Thyroid gland (tissue), 4 donors: Measurements from ENCODE around the gene LRMDA. TPM values are rescaled to one million over a fixed set of nuclear protein-coding genes. Genes with fewer than 3 reads are reported as not detected.

Experiments
- DNase-seq, 2 donors: peaks; one replicate each; pipeline ENCODE4 v3.0.0-alpha.2; 2019
- H3K27ac ChIP-seq, 3 donors: fragments of 200-600 bp; sonication (generic); 1 replicate in 2 of 3; 2 replicates in 1 of 3; pipeline ENCODE4 v1.5.1; 2016 to 2019; ENCODE audit warnings: mild to moderate bottlenecking in 1 of 3, moderate library complexity in 1 of 3
- H3K27me3 ChIP-seq: fragments of 200-600 bp; sonication (generic); one replicate; pipeline ENCODE4 v1.5.1; 2019
- H3K36me3 ChIP-seq, 2 donors: fragments of 200-600 bp; sonication (generic); one replicate each; pipeline ENCODE4 v1.5.1; 2016 to 2019
- H3K4me1 ChIP-seq, 2 donors: fragments of 200-600 bp; sonication (generic); one replicate each; pipeline ENCODE4 v1.5.1; 2017 to 2019
- H3K4me3 ChIP-seq, 3 donors: fragments of 200-600 bp; sonication (generic); replicated peaks in 1 of 3; 1 replicate in 2 of 3; 2 replicates in 1 of 3; pipeline ENCODE4 v1.5.1; 2016; ENCODE audit warnings: mild to moderate bottlenecking in 1 of 3
- H3K9me3 ChIP-seq: fragments of 200-600 bp; sonication (generic); one replicate; pipeline ENCODE4 v1.5.1; 2017
- CTCF ChIP-seq, 6 experiments: fragments of 200-600 bp in 3 of 6; fragments of 450-650 bp in 3 of 6; sonication (generic) in 3 of 6; IDR thresholded peaks; one replicate each; pipeline ENCODE4 v1.5.1; 2016 to 2019; ENCODE audit warnings: antibody characterized with exemption in 6 of 6, mild to moderate bottlenecking in 2 of 6, inconsistent platforms in 1 of 6, moderate library complexity in 1 of 6
- POLR2A ChIP-seq, 2 donors: fragments of 450-650 bp; IDR thresholded peaks; one replicate each; pipeline ENCODE4 v1.6.1; 2017; ENCODE audit warnings: antibody characterized with exemption in 2 of 2, mild to moderate bottlenecking in 2 of 2, moderate library complexity in 1 of 2
- WGBS, 2 donors: methylation state at CpG; one replicate each; pipeline ENCODE4 v1.1.5; 2017; 5-methylcytosine and 5-hydroxymethylcytosine counted together
- intact Hi-C: fragments of 100-400 bp; cut with DNase I; formaldehyde crosslinking; loops from one replicate; pipeline ENCODE4 v1.15.1; 2023
- total RNA-seq, 4 donors: library from RNA; depleted of rRNA; stranded (reverse); fragments of >200 nt; gene quantifications; one replicate each; pipeline ENCODE4 v1.2.3, GENCODE V29; 2016

The LRMDA gene
- total RNA-seq, 4 donors from 2014 or later = 16.5 to 31.7 (median 23.2) TPM

- H3K36me3 ChIP-seq = no peaks in the 10 kb centered on the region
- WGBS, 2 donors = 70 to 81% methylated on average over 3 of the region's 3 CpGs
- H3K27ac ChIP-seq = no peak overlapping the region
- peaks cover 0 to 9% of the 10 kb centered on the region in 2 donors for H3K4me1 ChIP-seq
- intact Hi-C loops = no loop called here
- H3K27me3 ChIP-seq = no peaks in the 10 kb centered on the region
- no peaks in the 10 kb centered on the region for H3K9me3 ChIP-seq
- DNase-seq = no peak
- no peak overlapping the region for H3K4me3 ChIP-seq
- TF ChIP-seq POLR2A (IDR thresholded peaks at IDR 0.05) = no peak
- no peak for TF ChIP-seq CTCF (IDR thresholded peaks at IDR 0.05)
Measured at GRCh38 chr10:75935240-75935639, 503.8 kb downstream of the LRMDA start.

- intact Hi-C loops = no loop called here
- H3K4me1 ChIP-seq = peaks cover 0 to 9% of the 10 kb centered on the region in 2 donors
- TF ChIP-seq POLR2A (IDR thresholded peaks at IDR 0.05) = no peak
- no peak for TF ChIP-seq CTCF (IDR thresholded peaks at IDR 0.05)
- peak; percentile 9 to 25 for DNase-seq
- H3K27ac ChIP-seq = no peak overlapping the region
- H3K27me3 ChIP-seq = no peaks in the 10 kb centered on the region
- no peaks in the 10 kb centered on the region for H3K36me3 ChIP-seq
- no peak overlapping the region for H3K4me3 ChIP-seq
- WGBS, 2 donors = 77 to 82% methylated on average over 5 of the region's 5 CpGs
- no peaks in the 10 kb centered on the region for H3K9me3 ChIP-seq
Measured at GRCh38 chr10:75935650-75936400, 504.4 kb downstream of the LRMDA start.

- no peak for DNase-seq
- no peaks in the 10 kb centered on the region for H3K9me3 ChIP-seq
- intact Hi-C loops = no loop called here
- no peaks in the 10 kb centered on the region for H3K36me3 ChIP-seq
- H3K4me3 ChIP-seq = no peak overlapping the region
- H3K27ac ChIP-seq = no peak overlapping the region
- no peaks in the 10 kb centered on the region for H3K27me3 ChIP-seq
- peaks cover 0 to 9% of the 10 kb centered on the region in 2 donors for H3K4me1 ChIP-seq
- TF ChIP-seq POLR2A (IDR thresholded peaks at IDR 0.05) (no peak), CTCF (IDR thresholded peaks at IDR 0.05) (no peak)
- 72 to 73% methylated on average over 2 of the region's 2 CpGs for WGBS, 2 donors
Measured at GRCh38 chr10:75936841-75937240, 505.4 kb downstream of the LRMDA start.

GRCh38 chr10:75937823-75938222, 506.4 kb downstream of the LRMDA start:
- TF ChIP-seq CTCF (IDR thresholded peaks at IDR 0.05) = no peak
- Histone ChIP-seq H3K4me1 (peaks cover 0 to 9% of the 10 kb centered on the region in 2 donors), H3K9me3 (no peaks in the 10 kb centered on the region), H3K27me3 (no peaks in the 10 kb centered on the region), H3K27ac (no peak overlapping the region), H3K4me3 (no peak overlapping the region), H3K36me3 (no peaks in the 10 kb centered on the region)
- no peak for DNase-seq
- intact Hi-C loops = no loop called here
- WGBS, 2 donors = 90 to 94% methylated on average over 2 of the region's 2 CpGs

GRCh38 chr10:75938380-75939122, 507.1 kb downstream of the LRMDA start:
- H3K9me3 ChIP-seq = no peaks in the 10 kb centered on the region
- H3K36me3 ChIP-seq = no peaks in the 10 kb centered on the region
- WGBS, 2 donors = 95 to 99% methylated on average over 13 of the region's 13 CpGs
- TF ChIP-seq POLR2A (IDR thresholded peaks at IDR 0.05) = no peak
- TF ChIP-seq CTCF (IDR thresholded peaks at IDR 0.05) = no peak
- H3K4me1 ChIP-seq = peaks cover 0 to 9% of the 10 kb centered on the region in 2 donors
- H3K4me3 ChIP-seq = no peak overlapping the region
- no peak for DNase-seq
- no peak overlapping the region for H3K27ac ChIP-seq
- intact Hi-C loops = no loop called here
- H3K27me3 ChIP-seq = no peaks in the 10 kb centered on the region
